Uterus (tissue), 4 donors: Measurements from ENCODE around the gene OR2T4. TPM values are rescaled to one million over a fixed set of nuclear protein-coding genes. Genes with fewer than 3 reads are reported as not detected.

Experiments used
- DNase-seq, 2 donors: peaks; one replicate each; pipeline ENCODE4 v3.0.0-alpha.2; 2019 to 2020
- H3K27ac ChIP-seq, 2 donors: fragments of 200-600 bp; sonication (generic); 1 replicate in 1 of 2; 2 replicates in 1 of 2; pipeline ENCODE4 v1.5.1; 2016 to 2018
- H3K27me3 ChIP-seq, 2 donors: fragments of 200-600 bp; sonication (generic); one replicate each; pipeline ENCODE4 v1.5.1; 2018 to 2019; ENCODE audit warnings: control low read depth in 1 of 2
- H3K36me3 ChIP-seq, 2 donors: fragments of 200-600 bp; sonication (generic); one replicate each; pipeline ENCODE4 v1.5.1; 2019; ENCODE audit warnings: control low read depth in 1 of 2
- H3K4me1 ChIP-seq, 2 donors: fragments of 200-600 bp; sonication (generic); one replicate each; pipeline ENCODE4 v1.5.1; 2018 to 2019; ENCODE audit warnings: control low read depth in 1 of 2
- H3K4me3 ChIP-seq, 2 donors: fragments of 200-600 bp; sonication (generic); 1 replicate in 1 of 2; 2 replicates in 1 of 2; pipeline ENCODE4 v1.5.1; 2018 to 2019; ENCODE audit warnings: mild to moderate bottlenecking in 1 of 2
- H3K9me3 ChIP-seq, 2 donors: fragments of 200-600 bp; sonication (generic); one replicate each; pipeline ENCODE4 v1.5.1; 2019; ENCODE audit warnings: control low read depth in 1 of 2
- CTCF ChIP-seq, 4 experiments: fragments of 200-600 bp in 2 of 4; fragments of 450-650 bp in 2 of 4; sonication (generic) in 2 of 4; IDR thresholded peaks; one replicate each; pipeline ENCODE4 v1.5.1; 2016 to 2019; ENCODE audit warnings: antibody characterized with exemption in 4 of 4, mild to moderate bottlenecking in 2 of 4, moderate library complexity in 1 of 4
- POLR2A ChIP-seq, 2 donors: fragments of 450-650 bp; IDR thresholded peaks; one replicate each; pipeline ENCODE4 v1.6.1; 2016; ENCODE audit warnings: antibody characterized with exemption in 2 of 2, mild to moderate bottlenecking in 1 of 2, moderate library complexity in 1 of 2
- intact Hi-C: fragments of 100-400 bp; cut with DNase I; formaldehyde crosslinking; loops from one replicate; pipeline ENCODE4 v1.15.1; 2023; ENCODE audit warnings: low total_unique reads
- total RNA-seq, 4 donors: library from RNA; depleted of rRNA in 3 of 4; stranded (reverse); fragments of >200 nt in 3 of 4; gene quantifications; one replicate each; pipeline versions ENCODE4 v1.1.0 to v1.2.4, GENCODE V29; 2014 to 2023
- donor health status: DM: yes; HTN: yes; CAD: no.

OR2T4 gene
- total RNA-seq, result not detected

- Histone ChIP-seq H3K27ac (no peak within 1 kb of the TSS), H3K4me1 (no peaks in the 10 kb centered on the region), H3K36me3 (no peaks in the 10 kb centered on the region), H3K4me3 (no peak within 1 kb of the TSS), H3K9me3 (no peaks in the 10 kb centered on the region), H3K27me3 (no peaks in the 10 kb centered on the region)
- DNase-seq, result no peak
- intact Hi-C loops, result no loop called here
- no peak for TF ChIP-seq CTCF (IDR thresholded peaks at IDR 0.05)
- TF ChIP-seq POLR2A (IDR thresholded peaks at IDR 0.05), result no peak
Observed at GRCh38 chr1:248361121-248361715, at the start of gene OR2T4. Gene OR2T4 (plus strand): TSS chr1:248361665. CDS start chr1:248361665, 0 bp downstream.

- no peak overlapping the region for H3K27ac ChIP-seq
- DNase-seq, result no peak
- no peaks in the 10 kb centered on the region for H3K4me1 ChIP-seq
- TF ChIP-seq POLR2A (IDR thresholded peaks at IDR 0.05), result no peak
- no peak for TF ChIP-seq CTCF (IDR thresholded peaks at IDR 0.05)
- H3K36me3 ChIP-seq, result no peaks in the 10 kb centered on the region
- H3K9me3 ChIP-seq, result no peaks in the 10 kb centered on the region
- intact Hi-C loops, result no loop called here
- H3K4me3 ChIP-seq, result no peak overlapping the region
- H3K27me3 ChIP-seq, result no peaks in the 10 kb centered on the region
Observed at GRCh38 chr1:248316796-248317195, 44.7 kb upstream of the OR2T4 start.

GRCh38 chr1:248324468-248324867 is 37.0 kb upstream of the OR2T4 start, which contains the start of gene OR2M7:
Gene OR2M7 (minus strand): TSS chr1:248324568. CDS start chr1:248324568, 0 bp downstream.
- intact Hi-C loops, result no loop called here
- TF ChIP-seq POLR2A (IDR thresholded peaks at IDR 0.05) (no peak), CTCF (IDR thresholded peaks at IDR 0.05) (no peak)
- no peak within 1 kb of the TSS for H3K27ac ChIP-seq

GRCh38 chr1:248343451-248343850 is 18.0 kb upstream of the OR2T4 start:
- TF ChIP-seq CTCF (IDR thresholded peaks at IDR 0.05) (no peak), POLR2A (IDR thresholded peaks at IDR 0.05) (no peak)
- Histone ChIP-seq H3K9me3 (no peaks in the 10 kb centered on the region), H3K4me1 (no peaks in the 10 kb centered on the region), H3K4me3 (no peak overlapping the region), H3K27me3 (no peaks in the 10 kb centered on the region), H3K36me3 (no peaks in the 10 kb centered on the region), H3K27ac (no peak overlapping the region)
- intact Hi-C loops, result no loop called here
- DNase-seq, result no peak

More at GRCh38 chr1:248324468-248324867, 37.0 kb upstream of the OR2T4 start, which contains the start of gene OR2M7:
- DNase-seq, result no peak
- Histone ChIP-seq H3K4me3 (no peak within 1 kb of the TSS), H3K4me1 (no peaks in the 10 kb centered on the region), H3K9me3 (no peaks in the 10 kb centered on the region), H3K36me3 (no peaks in the 10 kb centered on the region), H3K27me3 (no peaks in the 10 kb centered on the region)

- Histone ChIP-seq H3K4me1 (no peaks in the 10 kb centered on the region), H3K4me3 (no peak within 1 kb of the TSS), H3K36me3 (no peaks in the 10 kb centered on the region), H3K9me3 (no peaks in the 10 kb centered on the region), H3K27me3 (no peaks in the 10 kb centered on the region), H3K27ac (no peak within 1 kb of the TSS)
- no peak for TF ChIP-seq CTCF (IDR thresholded peaks at IDR 0.05)
- TF ChIP-seq POLR2A (IDR thresholded peaks at IDR 0.05), result no peak
- intact Hi-C loops, result no loop called here
- no peak for DNase-seq
Observed at GRCh38 chr1:248348475-248348874, 13.0 kb upstream of the OR2T4 start, which contains the start of gene OR14C36. Gene OR14C36 (plus strand): TSS chr1:248348775. CDS start chr1:248348775, 0 bp downstream.
